NK-92 treated with Interleukin-12 subunit alpha and Interleukin-12 subunit beta, amount 100 ng/mL, for 24 hours (cell line): Measurements from ENCODE around the gene SLC39A2.
"Not testable (repeated sequence)": the region's sequence is repeated elsewhere in the genome, so short reads cannot be mapped to it uniquely, and the experiment has no call there.

Source experiments
- DNase-seq: peaks from one replicate; lab custom pipeline; 2025; lab: John Stamatoyannopoulos, UW

Gene SLC39A2

DNA sequence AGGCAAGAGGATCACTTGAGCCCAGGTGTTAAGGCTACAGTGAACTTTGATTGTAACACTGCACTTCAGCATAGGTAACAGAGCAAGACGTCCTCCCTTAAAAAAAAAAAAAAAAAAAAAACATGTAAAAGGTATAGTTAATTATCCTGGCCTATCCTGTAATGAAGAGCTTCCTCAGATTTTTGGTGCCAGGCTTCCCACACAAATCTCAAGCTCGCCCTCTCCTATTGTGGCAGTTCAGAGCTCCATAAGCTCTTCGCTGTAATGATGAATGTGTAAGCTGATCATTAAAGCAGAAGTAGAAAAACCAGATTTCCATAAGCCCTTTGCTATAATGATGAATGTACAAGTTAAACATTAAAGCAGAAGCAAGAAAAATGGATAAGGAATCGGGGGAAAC lies 2.0 kb upstream of the SLC39A2 start:
- DNase-seq, result no peak

DNA sequence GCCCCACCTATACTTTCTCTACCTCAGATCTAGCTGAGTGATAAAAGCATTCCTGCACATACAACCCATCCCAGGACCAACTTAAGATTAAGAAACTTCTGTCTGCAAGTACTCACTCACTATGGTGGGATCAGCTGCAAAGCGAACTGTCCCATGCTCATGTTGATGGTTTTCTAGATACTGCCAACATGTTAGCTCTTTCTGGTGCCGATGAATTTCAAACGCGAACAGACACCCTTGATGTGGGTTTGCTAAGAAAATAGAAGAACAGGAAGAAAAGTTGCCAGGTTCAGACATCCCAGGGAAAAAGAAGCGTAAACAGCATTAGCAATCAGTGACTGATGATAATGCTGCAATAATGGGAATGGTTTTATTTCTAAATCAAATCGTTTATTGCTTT lies 1.5 kb upstream of the SLC39A2 start:
- DNase-seq, result no peak

DNA sequence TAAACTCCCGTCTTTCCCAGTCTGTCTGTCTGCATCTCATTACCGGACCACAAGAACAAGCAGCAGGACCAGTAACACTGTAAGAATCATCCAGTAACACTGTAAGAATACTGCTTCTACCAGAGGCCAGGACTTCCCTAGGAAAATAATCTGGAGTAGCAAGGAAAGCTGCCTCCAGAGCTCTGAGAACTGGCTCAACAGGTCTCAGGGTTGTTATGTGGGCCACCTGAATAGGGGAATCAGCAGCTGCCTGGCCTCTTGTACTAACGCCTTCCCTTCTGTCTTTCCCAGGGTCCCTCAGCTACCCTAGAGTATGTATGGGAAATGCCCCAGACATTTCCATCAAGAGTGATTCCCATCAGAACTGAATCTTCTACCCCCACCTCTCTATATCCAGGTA lies 954 bp upstream of the SLC39A2 start:
- no peak for DNase-seq

DNA sequence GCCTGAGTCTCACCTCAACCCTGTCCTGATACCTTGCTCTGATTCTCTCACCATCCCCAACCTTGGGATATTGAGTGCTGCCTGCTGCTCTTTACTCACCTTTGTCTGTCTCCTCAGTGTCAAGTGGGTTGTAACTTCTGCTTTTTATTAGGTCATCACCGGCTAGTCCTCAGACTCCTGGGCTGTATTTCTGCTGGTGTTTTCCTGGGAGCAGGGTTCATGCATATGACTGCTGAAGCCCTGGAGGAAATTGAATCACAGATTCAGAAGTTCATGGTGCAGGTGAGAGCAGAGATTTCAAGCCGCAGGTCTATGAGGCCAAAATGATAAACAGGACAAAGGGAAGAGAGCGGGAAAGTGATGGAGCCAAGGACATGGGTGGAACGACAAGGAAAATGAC lies 498 bp downstream of the SLC39A2 start:
- no peak for DNase-seq

DNA sequence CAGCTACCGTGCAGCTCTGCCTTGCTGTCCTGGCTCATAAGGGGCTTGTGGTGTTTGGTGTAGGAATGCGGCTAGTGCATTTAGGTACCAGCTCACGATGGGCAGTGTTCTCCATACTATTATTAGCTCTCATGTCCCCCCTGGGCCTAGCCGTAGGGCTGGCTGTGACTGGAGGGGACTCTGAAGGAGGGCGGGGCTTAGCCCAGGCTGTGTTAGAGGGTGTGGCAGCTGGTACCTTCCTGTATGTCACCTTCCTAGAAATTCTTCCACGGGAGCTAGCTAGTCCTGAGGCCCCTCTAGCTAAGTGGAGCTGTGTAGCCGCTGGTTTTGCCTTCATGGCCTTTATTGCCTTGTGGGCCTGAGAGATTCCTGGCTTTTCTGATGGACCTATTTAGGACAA lies 2.1 kb downstream of the SLC39A2 start:
- DNase-seq, result no peak

DNA sequence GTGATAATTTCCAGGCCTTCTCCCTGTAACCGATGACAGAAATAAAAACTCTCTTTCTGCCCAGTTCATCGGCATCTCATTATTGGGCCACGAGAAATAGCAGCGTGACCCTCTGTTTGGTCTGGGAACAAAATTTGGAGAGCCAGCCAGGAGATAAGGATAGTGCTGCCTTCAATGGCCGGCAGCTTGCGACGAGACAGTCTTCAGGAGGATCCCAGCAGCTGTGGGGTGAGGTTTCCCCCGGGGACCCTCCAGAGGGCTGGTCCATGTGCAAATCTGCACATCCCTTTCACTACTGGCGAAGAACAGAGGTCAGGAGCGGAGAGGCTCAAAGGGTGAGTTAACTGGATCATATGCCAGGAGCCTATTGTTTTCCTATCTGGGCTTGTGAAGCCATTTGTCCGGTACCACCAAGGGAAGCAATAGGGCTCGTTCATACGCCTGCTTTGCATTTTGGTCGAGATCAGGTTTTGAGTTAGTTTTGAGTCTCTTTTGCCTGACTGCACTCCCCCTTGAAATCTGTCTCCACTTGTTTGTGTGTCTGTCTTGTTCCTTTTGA lies 4.8 kb downstream of the SLC39A2 start:
- DNase-seq, result no peak

DNA sequence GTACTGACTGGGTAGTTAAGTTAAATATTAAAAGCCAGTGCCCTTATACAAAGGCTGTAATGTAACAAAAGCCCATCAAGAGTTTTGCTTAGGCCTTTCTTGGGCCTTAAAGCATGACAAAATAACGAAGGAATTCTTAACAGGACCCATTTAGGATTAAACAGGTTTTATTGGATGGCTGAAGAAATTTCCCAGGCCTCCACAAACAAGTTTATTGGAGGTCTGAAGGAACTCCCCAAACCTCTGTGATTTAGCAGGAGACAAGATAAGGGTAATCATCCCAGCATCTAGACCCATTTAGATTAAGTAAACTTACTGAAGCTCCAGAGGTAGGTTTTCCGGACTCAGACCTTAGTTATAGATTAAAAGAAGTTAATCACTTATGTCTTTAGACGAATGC lies 10.6 kb downstream of the SLC39A2 start:
- not testable (repeated sequence) for DNase-seq

DNA sequence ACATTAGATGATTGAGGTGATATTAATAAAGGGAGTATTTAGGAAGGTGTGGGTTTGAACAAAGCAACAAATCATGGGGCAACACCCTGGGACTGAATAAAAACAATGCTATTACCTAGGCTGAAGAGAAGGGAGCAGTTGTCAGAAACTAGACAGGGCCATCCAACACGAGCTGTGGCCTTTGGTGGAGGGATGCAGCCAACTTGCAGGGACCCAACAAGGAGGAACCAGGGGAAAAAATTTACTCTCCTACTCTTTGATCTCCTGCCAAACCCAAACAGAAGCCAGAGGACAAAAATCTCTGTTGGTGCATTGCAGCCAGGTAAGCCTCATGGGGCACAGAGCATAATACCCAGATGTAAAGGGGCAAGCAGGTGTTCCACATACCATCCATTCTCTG lies 12.0 kb downstream of the SLC39A2 start:
- DNase-seq, result no peak

DNA sequence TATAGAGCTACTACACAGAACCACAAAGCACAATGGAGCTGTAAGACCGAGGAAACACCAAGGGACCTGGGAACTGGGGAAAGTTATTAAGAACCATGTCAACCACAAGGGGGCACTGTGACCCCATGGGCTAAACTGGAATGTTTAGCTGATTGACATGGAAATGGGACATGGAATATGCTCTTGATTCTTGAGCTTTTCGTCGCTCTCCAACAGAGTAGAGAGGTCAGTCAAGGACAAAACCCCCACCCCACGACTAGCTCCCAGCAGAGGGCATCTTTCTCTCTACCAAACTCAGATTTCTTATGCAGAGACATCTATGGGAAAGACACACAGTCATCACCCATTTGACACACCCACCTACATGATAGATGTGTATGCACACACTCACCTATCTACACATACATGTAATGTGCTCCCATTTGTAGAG lies 15.7 kb downstream of the SLC39A2 start:
- DNase-seq, result peak; percentile 24

DNA sequence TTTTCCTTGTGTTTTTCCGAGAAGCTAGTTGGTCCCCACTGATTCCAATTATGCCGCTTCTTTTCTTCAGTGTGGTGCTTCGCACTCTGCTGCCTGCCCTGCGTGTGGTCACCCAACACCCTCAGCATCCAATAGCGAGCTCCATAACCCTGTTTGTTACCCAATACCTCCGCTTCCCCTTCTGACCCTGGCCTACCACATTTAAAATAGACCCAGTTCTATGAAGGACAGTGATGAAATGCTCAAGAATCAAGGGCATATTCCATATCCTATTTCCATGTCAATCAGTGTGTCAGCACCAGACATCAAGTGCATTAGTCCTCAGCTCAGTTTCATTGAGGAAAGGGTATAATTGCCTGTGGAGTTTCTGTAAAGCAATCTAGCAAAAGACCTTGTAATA lies 16.2 kb downstream of the SLC39A2 start:
- DNase-seq, result no peak

DNA sequence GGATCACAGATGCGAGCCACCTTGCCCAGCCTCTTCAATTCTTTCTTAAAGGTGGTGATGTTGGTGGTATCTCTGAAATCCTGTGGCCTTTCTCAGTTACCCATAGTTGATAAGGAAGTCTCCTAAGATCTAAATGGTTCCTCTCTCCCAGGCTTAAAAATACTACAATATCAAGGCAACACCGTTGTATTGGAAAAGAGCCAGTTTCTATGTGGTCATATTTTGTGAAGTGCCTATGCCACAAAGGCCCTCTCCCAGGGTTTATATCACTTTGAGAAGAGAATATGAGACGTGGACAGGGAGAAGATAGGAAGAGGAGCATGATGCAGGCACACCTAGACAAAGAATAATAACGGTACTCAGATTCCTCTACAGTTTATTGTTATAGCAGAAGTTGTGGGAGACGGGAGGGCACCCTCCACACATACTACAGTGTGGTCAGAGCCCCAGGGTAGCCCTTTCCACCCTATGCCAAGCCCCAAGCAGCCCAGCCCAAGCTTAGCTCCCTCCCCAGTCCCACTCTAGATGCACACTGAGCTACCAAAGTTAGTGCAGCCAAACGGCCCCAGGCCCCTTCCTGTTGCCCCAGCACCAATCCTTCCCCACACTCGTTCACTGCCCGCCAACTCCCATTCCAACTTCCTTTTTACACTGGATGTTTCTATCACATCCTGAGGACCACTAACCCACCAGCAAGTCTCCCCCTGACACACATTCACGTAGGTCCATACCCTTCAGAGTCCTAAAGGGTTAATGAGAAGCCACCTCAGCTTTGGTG lies 17.5 kb downstream of the SLC39A2 start:
- DNase-seq, result no peak

DNA sequence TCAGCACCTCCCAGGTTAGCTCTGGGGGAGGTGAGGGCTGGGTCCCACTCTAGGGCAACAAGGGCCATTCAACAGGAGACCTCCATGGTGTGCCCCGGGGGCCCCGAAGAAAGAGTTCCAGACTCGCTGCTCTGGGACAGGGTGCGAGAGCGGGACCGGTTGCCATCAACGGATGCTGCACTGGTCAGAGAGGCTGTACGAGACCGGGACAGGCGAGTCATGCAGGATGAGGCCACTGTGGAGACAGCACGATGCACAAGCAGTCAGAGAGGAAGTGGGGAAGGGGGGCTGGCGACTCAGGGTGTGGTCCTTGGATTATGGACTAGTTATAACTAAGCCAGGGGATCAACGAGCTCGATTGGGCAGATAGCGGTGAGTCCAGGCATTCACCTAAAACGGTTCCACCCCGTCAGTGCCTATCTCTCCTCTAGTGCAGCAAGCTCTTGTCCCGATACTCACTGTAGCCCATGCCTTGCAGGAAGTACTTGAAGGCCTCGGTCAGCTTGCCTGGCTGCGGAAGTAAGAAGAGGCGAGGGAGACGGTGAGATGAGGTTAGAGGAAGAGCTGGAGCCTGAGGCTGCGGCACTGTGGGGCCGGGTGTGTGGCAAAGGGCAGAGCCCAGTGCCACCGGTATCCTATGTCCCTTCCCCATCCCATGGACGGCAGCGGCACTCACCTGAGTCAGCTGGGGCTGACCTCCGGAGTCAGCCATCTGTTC lies 18.6 kb downstream of the SLC39A2 start:
- no peak for DNase-seq

DNA sequence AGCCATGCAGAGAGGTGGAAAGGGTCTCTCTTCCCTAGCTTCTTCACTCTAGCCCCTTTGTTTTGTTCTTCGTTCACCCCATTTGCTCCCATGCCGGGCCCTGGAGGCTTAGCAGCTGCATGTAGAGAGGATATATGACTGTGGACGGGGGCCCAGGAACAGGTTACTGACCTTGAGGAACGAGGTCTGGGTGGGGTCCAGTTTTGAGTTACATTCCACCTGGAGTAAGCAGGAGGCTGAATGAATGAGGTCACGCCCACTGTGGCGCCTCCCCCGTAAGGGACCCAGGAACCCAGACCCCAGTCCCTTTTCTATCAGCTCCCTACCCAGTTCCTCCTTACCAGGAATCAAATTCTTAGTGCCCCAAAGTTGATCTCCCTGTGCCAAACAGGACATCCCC lies 19.2 kb downstream of the SLC39A2 start:
- DNase-seq, result no peak

DNA sequence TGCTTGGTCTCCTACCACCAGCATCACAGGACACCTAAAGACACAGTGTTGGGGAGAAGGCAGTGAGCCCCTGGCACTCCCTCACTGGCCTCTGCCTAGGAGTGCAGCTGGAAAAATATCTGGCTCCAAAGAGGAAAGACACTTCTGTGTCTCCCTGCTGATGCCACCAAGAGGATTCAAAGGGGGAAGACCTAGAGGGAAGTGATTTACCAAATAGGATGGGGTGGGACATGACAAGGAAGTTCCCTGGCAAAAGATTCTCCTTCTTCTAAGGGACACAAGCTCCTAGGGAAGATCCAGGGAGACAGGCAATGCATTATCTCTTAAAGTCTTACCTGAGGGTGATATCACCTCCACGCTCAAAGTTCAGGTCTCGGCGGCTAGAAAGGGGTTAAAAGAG lies 19.7 kb downstream of the SLC39A2 start:
- no peak for DNase-seq

DNA sequence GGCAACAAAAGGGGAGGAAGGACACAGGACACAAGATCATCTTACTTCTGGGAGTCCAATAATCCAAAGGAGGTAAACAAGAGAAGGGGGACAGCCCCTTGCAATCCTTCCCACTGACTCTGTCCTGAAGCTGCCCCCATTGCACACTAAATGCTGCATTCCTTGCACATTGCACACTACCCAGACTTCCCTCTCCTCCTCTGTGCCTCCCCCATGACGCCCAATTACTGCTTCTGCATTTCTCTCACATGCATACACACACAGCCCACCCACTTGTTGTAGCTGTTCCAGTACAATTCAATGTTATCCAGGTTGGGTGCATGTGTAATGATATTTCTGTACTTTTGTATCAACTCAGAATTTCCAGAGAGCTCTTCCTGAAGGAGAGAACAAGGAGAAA lies 20.3 kb downstream of the SLC39A2 start:
- DNase-seq, result no peak

DNA sequence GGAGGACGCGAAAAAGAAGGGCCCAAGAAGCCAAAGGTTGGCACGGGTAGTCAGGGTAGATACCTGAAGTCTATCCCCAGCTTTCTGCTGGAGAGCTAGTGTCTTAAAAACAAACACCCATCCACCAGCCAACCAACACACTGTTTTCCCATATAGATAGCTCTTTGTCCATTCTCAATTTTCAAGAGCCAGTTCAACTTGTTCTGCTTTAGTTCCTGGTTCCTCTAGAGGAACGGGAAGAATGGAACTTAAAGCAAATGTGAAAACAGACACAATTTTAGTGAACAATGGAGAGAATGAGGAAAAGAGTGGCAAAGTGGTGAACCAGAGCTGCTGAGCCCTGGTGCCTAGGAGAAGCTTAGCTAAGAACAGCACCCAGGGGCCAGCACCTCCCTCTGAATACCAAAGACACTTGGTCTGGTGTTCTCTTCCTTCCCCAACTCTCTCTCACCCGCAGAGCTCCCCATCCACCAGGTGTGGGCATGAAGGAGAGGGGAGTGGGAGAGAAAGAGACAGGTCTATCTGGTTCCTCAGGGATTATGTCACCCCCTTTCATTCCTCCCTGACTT lies 22.0 kb downstream of the SLC39A2 start:
- no peak for DNase-seq

DNA sequence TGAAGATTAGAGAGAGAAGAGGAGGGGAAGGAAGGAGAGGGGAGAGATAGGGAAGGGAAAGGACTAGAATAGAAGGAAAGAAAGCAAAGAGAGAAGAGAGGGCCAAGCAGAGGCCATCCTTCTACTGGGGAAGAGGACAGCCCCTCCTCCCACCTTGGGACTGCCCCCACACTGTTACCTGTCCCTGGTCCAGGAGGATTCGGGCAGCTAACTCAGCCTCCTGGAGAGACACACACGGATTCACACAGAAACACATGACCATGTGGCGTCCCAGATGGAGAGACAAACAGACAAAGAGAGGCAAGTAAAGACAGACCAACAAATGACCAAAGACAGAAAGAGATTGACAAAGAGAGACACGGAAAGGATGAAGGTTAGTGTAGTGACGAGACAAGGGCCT lies 23.6 kb downstream of the SLC39A2 start:
- DNase-seq, result no peak

DNA sequence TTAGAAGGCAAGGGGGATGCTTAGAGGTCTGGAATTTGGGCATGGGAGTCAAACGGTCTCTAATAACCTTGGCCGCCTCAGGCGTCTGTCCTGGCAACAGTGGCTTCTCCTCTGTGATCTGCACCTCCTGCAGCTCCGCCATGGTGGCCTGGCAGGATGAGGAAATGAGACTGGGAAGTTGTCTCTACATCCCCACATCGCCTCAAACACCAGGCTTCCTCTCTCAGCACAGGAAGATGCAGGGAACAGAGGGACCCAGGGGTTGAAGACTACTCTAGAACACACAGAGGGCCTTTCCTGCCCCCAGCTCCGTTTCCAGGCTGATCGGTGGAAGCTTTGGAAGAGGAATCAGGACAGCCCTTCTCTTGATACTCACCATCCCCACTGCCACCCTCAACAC lies 24.1 kb downstream of the SLC39A2 start:
- DNase-seq, result no peak

DNA sequence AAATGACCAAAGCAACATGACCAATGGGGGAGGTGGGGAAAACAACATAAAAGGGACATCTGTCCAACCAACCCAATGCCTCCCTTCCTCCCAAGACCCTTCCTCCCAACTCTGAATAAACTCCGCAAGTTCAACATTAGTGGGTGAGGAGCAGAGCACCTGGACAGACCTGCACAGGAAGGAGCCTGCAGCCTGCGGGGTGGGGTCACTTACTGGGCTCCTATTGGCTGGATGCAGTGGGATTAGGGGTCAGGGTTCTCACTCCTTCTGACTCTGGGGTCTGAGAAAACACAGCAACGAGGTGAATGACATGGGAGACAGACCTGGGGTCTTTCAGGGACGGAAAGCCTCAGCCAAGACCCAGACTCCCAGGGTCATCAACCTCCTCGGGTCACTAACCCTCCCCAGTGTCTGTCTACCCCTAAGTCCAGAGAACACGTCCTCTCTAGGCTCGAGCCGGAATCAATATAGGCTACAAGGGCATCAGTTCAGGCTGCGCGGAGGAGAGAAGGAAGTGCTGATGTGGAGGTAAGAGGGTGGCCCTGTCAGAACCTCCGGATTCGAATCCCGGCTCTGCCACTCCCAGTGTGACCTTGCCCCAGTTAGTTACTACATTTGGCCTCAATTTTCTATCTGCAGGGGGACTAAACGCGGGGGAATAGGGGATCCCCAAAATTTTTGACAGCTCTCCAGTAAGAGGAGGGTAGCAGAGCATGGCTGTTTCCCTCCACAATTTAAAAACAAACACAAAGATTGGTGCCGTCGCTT lies 24.9 kb downstream of the SLC39A2 start:
- no peak for DNase-seq

DNA sequence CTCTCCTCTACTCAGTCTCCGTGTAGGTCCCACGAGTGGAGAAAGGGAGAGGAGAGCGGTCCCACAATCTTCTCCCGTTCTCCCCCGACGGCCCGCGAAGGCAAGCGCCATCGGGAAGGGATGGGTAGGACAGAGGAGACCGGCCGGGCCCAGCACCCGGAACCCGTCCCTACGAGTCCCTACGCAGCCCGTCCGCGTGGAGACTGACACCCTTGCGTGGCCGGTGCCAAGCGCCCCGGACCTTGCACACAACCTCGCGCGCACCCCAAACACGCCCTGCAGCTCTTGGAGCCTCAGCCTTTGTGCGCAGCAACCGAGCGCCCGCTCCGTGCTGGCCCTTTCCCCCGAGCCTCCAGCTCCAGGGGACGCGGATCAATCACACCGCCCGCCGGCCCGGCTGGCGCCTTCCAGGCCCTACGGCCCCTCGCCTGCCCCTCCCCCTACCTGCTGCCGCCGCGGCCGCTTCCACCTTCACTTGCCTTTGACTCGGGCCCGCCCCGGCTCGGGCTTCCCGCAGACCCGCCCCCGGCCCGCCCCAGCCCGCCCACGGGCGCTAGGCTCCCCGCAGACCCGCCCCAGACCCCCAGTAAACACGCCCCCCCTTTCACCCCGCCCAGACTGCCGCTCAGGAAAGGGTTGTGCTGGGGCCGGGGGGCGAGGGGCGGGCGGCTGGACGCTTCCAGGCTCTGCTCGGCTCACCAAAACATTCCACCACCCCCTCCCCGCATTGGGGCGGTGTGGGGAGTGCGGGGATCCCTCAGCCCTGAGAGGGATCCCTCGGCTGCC lies 25.7 kb downstream of the SLC39A2 start, which contains the start of gene NDRG2:
TSS of gene NDRG2 (minus strand) at position 477 of the 786 bp plus-strand sequence. CDS start 1,746 bp downstream, outside the sequence.
- no peak for DNase-seq
